GM18858 (cell line): Measurements from ENCODE around the gene MTR.
"Not testable (repeated sequence)": the region's sequence is repeated elsewhere in the genome, so short reads cannot be mapped to it uniquely, and the experiment has no call there.

ENCODE experiments used
- ATAC-seq: cut with Tn5 transposase; IDR thresholded peaks from one replicate; pipeline ENCODE4 v1.9.1; 2021; ENCODE audit not compliant: unreplicated experiment

The MTR gene

DNA sequence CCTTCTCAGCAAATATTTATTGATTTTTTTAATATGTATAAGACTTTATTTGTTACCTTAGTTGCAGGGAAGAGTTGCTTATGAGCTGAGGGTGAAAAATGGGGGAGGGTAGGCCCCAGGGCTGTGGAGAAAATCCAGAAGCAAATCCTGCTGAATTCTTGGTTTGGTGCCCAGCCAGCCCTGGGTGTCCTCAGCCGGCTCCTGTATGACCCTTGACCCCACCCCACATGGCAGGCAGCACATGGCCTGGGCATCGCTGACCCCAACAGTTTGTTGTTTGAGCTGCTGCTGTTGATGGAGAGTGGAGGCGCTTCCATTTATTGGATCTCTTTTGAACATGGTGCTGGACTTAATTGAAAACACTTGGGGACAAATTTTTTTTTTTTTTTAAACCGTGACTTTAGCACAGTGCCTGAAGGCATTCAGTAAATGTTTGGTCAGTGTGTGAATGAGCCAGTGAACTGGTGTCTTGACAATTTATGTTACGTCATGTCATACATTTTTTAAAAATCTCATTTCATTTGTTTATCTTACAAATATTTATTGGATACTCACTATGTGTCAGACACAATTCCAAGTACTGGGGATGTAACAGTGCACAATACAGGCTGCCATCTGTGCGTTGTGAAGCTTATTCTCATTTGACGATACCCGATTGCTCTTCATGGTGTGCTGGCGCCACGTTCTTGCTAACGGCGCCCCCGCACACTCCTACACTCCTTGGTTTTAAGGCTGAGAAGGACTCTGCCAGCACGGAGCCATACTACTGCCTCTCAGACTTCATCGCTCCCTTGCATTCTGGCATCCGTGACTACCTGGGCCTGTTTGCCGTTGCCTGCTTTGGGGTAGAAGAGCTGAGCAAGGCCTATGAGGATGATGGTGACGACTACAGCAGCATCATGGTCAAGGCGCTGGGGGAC, 98.8 kb downstream of the MTR start:
- ATAC-seq = no peak

DNA sequence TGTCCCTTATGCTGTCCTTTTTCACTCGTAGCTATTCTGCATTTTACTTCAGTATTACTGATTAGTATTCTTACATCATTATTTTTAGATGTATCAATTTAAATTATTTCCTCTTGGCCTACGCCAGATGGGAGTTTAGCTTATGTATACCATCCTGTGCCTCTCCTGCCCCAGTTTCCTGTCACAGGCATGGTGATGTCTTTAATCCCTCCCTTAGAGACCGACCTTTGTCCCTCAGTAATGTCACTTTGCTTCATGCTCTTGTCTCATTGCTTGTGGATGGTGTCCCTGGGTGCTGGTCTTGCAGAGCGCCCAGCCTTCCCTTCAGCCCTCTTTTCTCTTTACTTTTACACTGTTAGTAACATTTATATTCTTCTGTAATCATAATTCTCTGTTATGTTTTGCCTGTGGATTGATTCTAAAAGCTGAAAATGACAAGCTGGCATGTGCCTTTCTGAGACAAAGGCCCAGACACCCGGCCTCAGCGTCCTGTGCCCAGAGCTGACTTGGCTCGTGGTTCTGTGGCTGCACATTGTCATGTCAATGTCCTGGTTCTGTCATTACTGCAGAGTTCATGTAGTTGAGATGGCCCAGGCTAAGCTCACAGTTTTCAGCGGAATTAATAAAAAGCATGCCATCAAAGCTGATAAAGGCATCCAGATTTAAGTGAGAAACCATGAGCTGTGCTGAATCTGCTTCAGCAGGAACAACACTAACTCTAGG, 100.7 kb downstream of the MTR start:
- no peak for ATAC-seq

DNA sequence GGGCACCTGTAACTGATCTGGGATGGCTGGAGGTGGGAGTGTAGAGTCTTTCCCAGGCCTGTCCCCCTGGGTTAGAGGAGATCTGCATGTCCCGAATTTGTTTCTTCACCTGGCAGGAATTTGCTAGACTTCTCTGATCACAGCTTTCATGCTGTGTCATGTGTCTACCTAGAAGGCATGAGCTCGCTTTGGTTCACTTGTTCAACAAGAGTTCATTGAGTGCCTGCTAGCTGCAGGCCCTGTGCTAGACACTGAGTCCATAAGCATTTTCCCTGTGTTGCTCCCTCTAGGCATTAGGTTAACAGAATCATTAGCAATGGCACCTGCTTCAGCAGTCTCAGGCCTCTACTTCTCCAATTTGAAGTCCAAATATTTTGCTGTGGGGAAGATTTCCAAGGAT, 101.6 kb downstream of the MTR start:
- no peak for ATAC-seq

DNA sequence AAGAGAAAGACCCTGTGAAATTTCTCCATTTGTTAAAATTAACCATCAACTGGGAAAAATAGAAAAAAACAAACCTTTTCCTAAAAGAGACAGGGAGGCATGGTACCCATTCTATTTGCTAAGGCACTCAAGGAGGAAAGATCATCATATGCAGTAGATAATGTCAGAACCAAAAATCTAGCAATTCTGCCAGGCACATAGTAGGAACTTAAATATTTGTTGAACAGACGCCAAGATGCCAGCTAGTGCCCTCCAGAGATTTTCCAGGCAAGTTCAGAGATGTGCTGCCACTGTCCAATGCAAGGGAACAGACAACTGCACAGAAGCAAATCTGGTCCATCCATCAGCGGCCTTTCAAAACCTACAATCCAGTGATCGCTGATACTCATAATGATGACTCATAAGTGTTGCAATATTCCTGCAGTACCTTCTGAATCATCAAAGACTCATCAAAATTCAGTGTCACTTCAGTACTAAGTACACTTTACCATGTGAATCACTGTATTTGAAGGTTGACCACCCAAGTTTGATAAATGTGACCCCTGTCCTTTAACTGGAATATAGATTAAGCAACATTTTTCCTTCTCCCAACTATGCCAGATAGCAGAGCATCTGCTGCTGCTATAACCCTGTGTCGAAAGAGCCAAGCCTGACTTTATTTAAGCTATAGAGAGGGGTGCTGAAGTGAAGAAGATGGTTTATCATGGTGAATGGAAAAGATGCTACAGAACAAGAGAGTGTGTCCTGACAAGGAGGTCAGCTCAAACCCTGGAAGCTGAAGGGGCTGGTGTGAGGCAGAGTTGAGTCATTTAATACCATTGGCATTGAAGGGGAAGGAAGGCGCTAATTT, 110.0 kb downstream of the MTR start:
- no peak for ATAC-seq

DNA sequence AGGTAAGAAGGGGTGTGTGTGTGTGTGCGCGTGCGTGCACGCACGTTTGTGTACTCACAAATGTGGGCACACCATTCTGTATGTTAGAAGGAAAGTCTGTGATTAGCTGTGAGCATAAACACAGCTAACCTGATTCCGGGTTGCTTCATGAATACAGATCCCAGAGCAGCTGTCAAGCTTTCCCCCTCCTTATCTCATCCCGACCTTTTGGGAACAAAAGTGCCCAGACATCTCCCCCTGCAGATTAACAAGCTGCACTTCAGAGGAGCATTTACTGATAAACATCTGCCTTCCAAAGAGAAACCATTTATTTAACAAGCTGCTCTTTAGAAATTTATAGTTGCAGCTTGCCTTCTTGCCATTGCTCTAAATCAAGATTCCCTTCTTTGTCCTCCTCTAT, 112.1 kb downstream of the MTR start:
- no peak for ATAC-seq

DNA sequence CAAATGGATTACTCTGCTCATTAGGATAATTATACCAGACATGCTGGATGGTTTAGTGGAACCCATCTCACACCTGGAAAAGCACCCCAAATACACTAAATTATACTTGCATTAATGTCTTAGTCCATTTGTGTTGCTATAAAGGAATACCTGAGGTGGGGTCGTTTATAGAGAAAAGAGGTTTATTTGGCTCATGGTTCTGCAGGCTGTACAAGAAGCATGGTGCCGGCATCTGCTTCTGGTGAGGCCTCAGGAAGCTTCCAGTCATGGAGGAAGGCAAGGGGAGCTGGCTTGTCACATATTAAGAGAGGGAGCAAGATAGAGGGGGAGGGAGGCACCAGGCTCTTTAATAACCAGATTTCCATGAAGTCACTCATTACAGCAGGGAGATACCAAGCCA, 113.6 kb downstream of the MTR start:
- ATAC-seq = no peak

DNA sequence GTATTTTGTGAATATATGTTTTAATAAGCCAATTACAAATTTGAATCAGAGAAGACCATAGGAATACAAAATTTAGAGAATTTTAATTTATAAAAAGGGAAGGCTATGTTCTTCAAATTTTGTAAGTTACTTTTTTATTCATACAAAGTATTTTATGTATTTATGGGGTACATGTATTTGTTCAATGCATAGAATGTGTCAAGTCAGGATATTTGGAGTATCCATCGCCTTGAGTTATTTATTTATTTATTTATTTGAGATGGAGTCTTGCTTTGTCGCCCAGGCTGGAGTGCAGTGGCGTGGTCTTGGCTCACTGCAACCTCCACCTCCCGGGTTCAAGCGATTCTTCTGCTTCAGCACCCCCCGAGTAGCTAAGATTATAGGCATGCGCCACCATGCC, 116.0 kb downstream of the MTR start:
- not testable (repeated sequence) for ATAC-seq

DNA sequence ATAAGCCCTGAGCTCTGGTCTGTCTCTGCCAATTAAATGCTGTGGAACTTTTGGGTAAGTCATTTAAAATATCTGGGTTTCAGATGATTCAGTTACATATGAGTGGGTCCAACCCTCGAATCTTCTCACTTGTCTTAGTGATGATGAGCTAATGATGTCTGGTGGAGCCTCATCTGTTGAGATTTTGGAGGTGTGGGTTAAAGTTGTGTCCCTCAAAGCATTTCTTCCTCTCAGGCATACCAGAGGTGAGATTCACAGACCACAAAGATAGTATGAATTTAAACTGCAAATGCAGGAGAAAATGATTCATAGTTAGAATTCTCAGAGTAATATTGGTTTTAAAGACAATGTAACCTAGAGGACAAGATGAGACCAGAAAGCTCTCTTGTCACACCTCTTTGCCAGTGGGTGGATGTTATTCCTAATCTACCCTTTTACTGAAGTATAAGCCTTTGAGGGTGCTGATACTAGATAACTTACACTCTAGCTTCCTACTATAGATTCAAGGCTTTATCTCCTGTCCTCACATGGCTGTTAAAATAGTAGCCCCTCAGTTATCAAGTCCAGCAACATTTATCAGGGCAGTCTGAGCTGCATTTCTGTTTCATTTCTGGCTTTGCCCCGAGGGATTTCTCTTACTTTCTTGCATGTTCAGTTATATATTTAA, 118.4 kb downstream of the MTR start:
- no peak for ATAC-seq

DNA sequence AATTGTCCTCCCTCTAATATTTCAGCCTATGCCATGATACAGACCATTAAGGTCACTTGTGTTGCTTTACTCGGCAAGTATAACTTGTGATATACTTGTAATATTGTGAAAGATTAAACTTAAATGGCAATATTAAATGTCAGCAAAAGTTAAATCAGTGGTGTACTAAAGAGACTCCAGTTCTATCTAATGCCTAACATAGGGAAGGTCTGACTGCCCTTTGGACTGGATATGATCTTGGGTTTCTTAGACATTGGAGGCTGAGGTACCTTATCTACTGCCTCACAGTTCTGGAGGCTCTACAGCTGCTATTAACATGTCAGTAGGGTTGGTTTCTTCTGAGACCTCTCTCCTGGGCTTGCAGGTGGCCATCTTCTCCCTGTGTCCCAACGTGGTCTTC, 119.3 kb downstream of the MTR start:
- ATAC-seq = no peak

DNA sequence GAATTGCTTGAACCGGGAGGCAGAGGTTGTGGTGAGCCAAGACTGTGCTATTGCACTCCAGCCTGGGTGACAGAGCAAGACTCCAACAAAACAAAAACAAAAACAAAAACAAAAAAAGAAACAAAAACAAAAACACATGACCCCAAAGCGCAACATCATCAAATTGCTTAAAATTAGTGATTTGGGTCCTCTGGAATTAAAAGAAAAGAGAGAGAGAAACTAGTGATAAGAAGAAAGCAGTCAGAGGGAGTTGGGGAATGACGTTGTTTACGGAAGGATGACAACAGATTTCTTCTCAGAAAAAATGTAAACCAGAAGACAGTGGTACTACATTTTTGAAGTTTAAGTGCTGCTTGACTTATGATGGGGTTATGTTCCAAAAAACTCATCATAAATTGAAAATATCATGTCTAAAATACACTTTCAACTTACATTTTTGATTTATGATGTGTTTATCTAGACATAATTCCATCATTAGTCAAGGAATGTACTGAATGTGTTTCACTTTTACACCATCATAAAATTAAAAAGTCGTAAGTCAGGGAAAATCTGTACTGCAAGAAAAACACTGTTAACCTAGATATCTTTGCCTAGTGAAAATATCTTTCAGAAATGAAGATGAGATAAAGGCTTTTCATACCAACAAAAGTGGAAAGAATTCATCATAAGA, 121.2 kb downstream of the MTR start:
- no peak for ATAC-seq

DNA sequence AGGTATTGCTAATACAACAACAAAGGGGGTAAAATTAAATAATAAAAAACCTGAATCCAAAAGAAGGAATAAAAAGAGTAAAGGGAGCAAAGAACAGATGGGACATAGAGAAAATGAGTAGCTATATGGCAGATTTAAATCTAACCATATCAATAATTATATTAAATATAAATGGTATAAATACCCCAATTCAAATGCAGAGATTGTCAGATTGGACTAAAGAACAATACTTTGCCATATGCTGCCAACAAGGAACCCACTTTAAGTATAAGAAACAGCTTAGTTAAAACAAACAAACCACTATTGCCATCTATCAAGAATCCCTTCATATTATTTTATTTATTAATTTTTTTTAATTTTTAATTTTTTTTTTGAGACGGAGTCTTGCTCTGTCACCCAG, 122.4 kb downstream of the MTR start:
- no peak for ATAC-seq

DNA sequence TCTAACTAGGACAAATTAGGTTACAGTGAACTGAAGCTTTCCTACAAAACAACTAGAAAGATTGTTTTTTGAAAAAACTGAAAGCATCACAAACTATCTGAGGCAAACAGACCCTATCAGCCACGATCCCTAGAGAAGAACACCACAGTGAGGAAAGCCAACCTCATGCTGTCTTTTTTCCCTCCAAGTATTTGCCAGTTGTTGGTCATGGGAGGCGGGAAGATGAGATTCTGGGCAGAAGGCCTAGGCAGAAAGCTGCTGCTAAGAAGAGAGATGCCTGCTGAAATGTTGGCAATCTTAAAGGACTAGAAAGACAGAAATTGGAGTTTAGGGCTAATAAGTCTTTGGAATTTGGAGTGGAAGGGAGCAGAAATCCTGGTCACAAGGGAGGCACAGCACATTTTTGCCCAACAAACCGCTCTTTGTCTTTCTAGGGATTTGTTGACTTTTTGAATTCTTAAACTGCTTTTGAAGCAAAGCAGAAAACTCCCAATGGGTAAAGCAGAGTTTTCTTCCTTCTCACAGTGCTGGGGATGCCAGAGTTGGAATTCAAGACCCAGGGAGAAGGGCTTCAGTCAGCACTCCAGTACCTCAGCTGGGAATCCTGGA, 125.3 kb downstream of the MTR start:
- ATAC-seq = no peak

DNA sequence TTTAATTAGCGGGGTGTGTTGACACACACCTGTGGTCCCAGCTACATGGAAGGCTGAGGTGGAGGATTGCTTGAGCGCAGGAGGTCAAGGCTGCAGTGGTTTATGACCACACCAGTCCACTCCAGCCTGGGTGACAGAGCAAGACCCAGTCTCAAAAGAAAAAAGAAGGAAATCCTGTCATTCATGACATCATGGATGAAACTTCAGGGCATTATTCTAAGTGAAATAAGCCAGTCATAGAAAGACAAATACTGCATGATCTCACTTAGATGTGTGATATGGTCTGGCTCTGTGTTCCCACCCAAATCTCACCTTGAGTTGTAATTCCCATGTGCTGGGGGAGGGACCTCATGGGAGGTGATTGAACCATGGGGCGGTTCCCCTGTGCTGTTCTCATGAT, 126.5 kb downstream of the MTR start:
- no peak for ATAC-seq

DNA sequence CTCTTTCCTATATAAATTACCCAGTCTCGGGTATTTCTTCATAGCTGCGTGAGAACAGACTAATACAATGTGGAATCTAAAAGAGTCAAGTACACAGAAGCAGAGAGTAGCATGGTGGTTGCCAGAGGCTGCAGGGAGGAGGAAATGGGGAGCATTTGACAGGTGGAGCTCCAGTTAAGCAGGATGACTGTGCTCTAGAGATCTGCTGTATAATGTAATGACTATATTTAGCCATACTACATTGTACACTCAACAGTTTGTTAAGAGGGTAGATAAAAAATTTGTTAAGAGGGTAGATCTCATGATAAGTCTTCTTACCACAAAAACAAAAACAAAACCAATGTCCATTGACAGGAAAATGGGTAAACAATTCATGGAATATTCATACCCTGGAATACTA, 127.1 kb downstream of the MTR start:
- ATAC-seq = no peak

DNA sequence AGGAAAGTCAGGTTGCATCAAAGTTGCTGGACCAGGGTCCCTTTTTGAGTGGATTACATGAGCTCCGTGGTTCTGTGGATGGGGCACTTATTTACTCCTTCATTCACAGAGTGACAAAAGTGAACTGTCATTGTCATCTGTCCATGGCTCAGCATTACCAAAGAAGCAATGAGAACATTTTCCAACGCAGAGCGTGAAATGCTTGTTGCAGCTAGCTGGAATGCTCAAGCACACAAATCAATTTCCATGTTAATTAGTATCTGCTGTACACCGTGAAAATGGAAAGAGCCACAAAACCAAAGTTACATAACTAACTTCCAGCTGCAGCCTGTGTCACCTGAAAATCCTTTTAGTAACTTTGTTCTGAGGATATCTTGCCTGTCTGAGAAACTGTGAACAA, 130.3 kb downstream of the MTR start:
- ATAC-seq = no peak

DNA sequence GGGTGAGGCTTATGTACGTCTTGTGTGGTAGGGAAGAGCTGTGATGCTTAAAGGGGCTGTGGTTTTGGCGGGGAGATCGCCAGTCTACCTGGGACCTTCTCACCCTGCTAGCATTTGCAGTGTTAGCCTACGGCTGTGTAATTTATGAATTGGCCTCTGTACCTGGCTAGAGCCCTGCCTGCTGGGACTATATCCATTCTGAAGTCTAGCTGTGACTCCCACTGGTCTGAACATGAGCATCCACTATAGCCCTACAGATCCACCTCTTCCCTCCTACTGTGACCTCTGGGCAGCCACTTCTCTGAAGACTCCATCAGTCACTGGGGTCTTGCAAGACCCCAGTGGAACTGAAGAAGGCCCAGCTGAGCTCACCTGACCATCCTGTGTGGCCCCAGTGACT, 135.4 kb downstream of the MTR start:
- no peak for ATAC-seq

DNA sequence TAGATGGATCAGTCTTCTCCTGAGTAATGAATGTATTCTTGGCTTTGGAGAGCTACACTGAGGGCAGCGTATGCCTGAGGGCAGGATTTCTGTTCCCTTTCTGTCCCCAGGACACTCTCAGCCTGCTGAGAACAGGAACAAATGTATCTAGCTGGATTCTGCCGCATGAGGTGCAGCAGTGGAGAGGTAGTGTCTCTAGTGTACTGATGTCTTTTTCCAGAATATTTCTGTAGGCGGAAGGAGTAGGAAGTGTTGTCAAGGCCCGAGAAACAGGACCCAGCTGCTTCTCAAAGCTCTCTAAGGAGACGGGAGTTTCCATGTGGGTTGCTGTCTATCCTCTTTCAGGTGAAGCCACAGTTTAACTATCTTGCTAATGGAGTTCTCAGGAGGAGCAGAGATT, 143.7 kb downstream of the MTR start:
- ATAC-seq = no peak

DNA sequence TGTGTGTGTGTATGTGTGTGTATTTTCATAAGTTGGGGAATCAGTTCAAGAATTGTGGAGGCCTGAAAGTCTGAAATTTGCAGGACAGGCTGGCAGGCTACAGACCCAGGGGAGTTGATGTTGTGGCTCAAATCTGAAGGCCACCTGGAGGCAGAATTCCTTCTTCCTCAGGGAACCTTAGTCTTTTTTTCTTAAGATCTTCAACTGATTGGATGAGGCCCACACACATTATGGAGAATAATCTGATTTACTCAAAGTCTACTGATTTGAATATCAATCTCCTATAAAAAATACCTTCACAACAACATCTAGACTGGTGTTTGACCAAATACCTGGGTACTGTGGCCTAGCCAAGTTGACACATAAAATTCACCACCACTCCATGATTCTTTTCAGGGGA, 147.3 kb downstream of the MTR start:
- ATAC-seq = no peak

DNA sequence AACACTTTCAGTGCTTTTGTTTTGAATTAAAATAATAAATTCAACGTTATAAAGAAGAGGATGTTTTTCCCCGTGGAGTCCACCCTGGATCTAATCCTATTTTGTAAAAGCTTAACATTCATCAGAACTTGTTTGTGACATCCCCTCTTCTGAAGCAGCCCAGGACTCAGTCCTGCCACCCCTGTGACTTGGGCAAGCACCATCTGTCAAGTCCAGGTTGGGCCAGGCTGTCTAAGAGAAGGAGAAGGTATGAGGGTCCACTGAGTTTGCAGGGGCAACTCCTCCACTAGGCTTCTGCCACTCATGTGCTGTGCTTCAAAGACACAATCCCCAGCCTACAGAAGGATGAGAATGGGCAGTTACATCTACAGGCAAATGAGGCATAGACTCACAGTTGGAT, 149.5 kb downstream of the MTR start:
- ATAC-seq = no peak

DNA sequence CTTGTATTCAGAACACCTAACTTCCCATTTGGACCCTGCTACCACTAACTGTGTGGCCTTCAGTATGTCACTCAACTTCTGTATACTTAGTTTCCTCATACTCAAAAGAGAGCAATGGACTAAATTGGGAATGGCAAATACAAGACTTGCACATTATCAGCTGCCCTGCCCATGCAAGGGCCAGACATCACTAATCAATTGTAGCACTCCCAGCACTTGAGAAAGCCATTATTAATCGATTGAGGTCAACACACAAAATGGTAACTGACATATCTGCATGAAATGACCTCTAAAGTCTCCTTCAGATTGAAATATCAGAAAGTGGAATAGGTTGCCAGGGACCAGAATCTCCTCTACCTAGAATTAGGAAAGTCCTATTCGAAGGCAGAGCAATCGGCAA, 149.9 kb downstream of the MTR start:
- ATAC-seq = no peak
